Esophagus squamous epithelium (tissue), 4 donors: ENCODE measurements around the gene CYLD.

Source experiments
- CTCF ChIP-seq, 6 experiments: fragments of 450-650 bp in 4 of 6; fragments of 200-600 bp in 2 of 6; sonication (generic) in 2 of 6; IDR thresholded peaks; one replicate each; pipeline ENCODE4 v1.5.1; 2016 to 2019; ENCODE audit warnings: antibody characterized with exemption in 6 of 6, mild to moderate bottlenecking in 4 of 6, moderate library complexity in 4 of 6
- POLR2A ChIP-seq, 4 donors: fragments of 450-650 bp; IDR thresholded peaks; one replicate each; pipeline ENCODE4 v1.6.1; 2017; ENCODE audit warnings: antibody characterized with exemption in 4 of 4, mild to moderate bottlenecking in 4 of 4, moderate library complexity in 3 of 4

GRCh38 chr16:50846511-50846910, 104.6 kb downstream of the CYLD start:
- TF ChIP-seq CTCF (IDR thresholded peaks at IDR 0.05) (no peak), POLR2A (IDR thresholded peaks at IDR 0.05) (no peak)
